VCaP (cell line): ENCODE data around the gene SAC3D1.

ENCODE experiments used
- H3K27ac ChIP-seq: fragments of 450-650 bp; 2 replicates; pipeline ENCODE4 v1.5.1; 2017
- TF ChIP-seq, protein P1 (sequence below): fragments of 450-650 bp; conservative IDR thresholded peaks from 2 replicates; pipeline ENCODE4 v1.5.1; 2017; ENCODE audit warnings: mild to moderate bottlenecking, moderate library complexity

SAC3D1 gene

DNA sequence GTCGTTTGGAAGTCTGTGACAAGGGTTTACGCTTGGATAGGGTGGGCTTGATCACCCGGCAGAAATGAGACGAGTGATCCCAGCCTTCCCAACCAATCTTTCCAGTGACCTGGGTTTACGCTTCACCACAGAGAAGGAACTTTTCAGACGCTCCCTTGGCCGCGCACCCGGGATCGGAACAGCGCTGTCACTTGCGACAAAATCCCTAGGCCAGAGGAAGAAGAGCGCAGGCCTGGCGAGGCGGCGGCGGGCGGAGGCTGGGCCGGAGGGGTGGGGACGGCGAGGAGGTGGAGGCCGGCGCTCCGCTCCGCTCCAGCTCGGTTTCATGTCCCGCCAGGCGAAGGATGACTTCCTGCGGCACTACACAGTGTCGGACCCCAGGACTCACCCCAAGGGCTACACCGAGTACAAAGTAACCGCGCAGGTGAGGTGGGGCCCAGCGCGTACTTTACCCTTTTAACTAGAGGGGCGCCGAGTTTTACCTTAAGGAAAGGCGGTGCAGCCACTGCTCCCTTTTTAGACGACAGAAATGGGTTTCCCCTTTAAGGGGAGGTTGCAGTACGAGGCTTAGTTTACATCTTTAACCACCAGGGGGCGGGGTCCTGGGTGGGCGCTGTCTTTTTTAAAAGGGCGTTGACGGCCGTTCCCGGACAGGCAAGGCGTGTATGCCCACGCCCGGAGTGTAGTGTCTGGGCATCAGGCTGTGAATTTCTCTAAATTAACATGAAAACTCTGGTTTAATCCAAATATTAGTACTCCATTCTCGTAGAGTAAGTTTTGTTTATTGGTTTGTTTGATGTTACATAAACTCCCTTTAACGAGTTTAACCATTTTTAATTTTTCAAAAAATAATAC, 13.6 kb upstream of the SAC3D1 start, which contains the start of gene SNX15:
Gene SNX15 (plus strand): TSS at position 227 of the 855 bp plus-strand sequence. CDS start 99 bp downstream, at position 326.
- H3K27ac ChIP-seq: peak within 1 kb of the TSS; percentile 89
- TF ChIP-seq, protein P1, sequence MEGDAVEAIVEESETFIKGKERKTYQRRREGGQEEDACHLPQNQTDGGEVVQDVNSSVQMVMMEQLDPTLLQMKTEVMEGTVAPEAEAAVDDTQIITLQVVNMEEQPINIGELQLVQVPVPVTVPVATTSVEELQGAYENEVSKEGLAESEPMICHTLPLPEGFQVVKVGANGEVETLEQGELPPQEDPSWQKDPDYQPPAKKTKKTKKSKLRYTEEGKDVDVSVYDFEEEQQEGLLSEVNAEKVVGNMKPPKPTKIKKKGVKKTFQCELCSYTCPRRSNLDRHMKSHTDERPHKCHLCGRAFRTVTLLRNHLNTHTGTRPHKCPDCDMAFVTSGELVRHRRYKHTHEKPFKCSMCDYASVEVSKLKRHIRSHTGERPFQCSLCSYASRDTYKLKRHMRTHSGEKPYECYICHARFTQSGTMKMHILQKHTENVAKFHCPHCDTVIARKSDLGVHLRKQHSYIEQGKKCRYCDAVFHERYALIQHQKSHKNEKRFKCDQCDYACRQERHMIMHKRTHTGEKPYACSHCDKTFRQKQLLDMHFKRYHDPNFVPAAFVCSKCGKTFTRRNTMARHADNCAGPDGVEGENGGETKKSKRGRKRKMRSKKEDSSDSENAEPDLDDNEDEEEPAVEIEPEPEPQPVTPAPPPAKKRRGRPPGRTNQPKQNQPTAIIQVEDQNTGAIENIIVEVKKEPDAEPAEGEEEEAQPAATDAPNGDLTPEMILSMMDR: peak; percentile 87

DNA sequence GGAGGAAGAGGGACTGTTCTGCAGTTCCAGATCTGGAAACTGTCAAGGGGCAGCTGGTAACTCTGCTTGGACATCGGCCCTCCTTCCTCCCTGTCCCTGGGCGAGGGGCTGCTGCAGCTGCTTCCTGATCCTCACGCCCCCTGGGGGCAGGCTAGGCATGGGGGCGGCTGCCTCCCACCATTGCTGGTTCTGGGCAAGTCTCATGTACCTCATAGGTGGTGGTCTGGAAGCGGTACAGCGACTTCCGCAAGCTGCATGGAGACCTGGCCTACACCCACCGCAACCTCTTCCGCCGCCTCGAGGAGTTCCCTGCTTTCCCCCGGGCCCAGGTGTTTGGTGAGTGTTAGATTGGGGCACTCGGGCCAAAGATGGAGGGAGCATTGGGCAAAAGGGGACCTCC, 8.8 kb upstream of the SAC3D1 start:
- TF ChIP-seq, protein P1: no peak
- no peak overlapping the region for H3K27ac ChIP-seq

DNA sequence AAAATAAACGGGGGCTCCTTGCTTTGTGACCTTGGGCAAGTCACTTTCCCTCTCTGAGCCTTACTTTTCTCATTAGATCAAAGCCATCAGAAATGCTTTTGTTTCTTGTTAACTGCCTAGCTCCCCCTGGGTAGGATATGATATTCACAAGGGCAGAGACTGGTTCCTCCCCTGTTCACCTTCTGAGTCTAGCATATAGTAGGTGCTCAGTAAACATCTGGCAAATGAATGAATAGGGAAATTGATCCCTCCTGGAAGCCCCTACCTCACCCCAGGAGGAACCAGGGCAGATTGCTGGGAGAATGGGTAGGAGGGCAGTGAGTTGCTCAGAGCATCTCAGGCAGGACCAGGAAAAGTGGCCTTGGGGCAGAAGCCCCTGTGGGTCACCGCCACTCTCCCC, 6.6 kb upstream of the SAC3D1 start:
- no peak overlapping the region for H3K27ac ChIP-seq
- TF ChIP-seq, protein P1: no peak

DNA sequence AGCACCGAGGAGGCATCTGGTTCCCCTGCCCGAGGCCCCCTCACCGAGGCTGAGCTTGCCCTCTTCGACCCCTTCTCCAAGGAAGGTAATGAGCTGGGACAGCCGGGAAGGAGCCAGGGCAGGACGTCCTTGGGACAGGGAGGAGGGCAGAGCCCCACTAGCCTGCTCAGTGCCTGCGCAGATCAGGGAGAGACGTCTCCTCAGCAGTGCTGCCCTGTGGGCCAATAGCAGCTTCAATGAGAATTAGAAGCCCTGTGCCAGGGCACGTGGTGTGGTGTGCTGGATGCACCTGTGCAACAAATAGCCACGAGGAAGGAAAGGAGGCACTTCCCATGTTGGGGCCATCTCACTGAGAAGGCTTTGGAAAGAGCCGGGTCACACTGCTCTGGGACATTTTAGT, 5.4 kb upstream of the SAC3D1 start:
- peak overlapping the region; percentile 95 for H3K27ac ChIP-seq
- TF ChIP-seq, protein P1: no peak

DNA sequence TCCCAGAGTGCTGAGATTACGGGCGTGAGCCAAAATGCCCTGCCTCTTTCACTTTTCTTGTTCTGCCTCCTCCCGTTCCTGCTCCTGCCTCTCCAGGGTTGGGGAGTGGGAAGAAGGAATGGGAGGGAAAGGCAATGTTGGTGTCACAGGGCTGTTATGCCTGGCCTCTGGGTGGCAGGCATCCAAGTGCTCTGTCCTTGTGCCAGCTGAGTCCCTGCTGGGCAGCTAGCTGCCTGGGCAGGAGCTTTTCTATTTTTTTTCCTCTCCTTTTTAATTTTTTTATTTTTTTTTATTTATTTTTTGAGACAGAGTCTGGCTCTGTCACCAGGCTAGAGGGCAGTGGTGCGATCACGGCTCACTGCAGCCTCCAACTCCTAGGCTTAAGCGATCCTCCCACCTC, 4.1 kb upstream of the SAC3D1 start:
- TF ChIP-seq, protein P1: peak; percentile 45
- H3K27ac ChIP-seq: peak overlapping the region; percentile 95

DNA sequence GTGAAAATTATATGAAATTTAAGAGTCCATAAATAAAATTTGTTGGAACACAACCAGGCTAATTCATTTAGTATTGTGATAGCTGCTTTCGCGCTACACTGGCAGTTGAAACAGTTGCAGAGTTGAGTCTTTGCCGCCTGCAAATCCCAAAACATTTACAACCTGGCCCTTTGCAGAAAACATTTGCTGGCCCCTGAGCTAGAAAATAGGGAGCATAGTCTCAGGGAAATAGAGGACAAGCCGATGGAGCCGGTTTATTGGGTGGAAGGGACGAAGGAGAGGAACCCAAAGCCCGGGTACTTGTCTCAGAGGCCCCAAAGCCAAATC, 527 bp upstream of the SAC3D1 start:
- TF ChIP-seq, protein P1: no peak
- peak overlapping the region; percentile 95 for H3K27ac ChIP-seq

DNA sequence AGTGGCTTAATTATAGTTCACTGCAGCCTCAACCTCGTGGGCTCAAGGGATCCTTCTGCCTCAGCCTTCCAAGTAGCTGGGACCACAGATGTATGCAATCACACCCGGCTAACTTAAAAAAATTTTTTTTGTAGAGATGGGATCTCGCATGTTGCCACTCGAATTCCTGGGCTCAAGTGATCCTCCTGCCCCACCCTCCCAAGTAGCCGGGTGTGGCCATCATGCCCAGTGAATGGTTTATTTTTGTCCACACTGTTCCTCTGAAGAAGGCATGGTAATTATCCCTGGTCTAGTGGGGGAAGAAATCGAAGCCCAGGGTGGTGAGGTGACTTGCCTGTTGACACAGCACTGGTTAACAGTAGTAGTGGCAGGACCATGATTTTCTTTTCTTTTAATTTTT, 1.9 kb downstream of the SAC3D1 start:
- TF ChIP-seq, protein P1: no peak
- H3K27ac ChIP-seq: peak overlapping the region; percentile 95
